HL-60/S4 treated with retinoic acid at 250 ng/mL for 4 days and 3 days (cell line): ENCODE results near the gene ARHGEF7.

Source experiments
- in situ Hi-C: fragments of 300-500 bp; cut with MboI; formaldehyde crosslinking; loops from 2 replicates; pipeline ENCODE4 v1.7.0; 2022; ENCODE audit warnings: low sequenced_read_pairs

ARHGEF7 gene

GRCh38 chr13:111216166-111216960 is 101.3 kb downstream of the ARHGEF7 start:
- in situ Hi-C loops, result no loop called here

GRCh38 chr13:111217641-111218040 is 102.5 kb downstream of the ARHGEF7 start:
- in situ Hi-C loops, result no loop called here

GRCh38 chr13:111219280-111219679 is 104.2 kb downstream of the ARHGEF7 start:
- in situ Hi-C loops, result no loop called here

- in situ Hi-C loops, result no loop called here
Measured at GRCh38 chr13:111219950-111220349, 104.8 kb downstream of the ARHGEF7 start.

GRCh38 chr13:111225166-111225565 is 110.1 kb downstream of the ARHGEF7 start:
- in situ Hi-C loops, result no loop called here

GRCh38 chr13:111225810-111226546 is 110.9 kb downstream of the ARHGEF7 start:
- in situ Hi-C loops, result no loop called here

- in situ Hi-C loops, result no loop called here
Measured at GRCh38 chr13:111227405-111227804, 112.3 kb downstream of the ARHGEF7 start.

- in situ Hi-C loops, result no loop called here
Measured at GRCh38 chr13:111228262-111229144, 113.4 kb downstream of the ARHGEF7 start.

GRCh38 chr13:111230385-111230930 is 115.3 kb downstream of the ARHGEF7 start:
- in situ Hi-C loops, result no loop called here

GRCh38 chr13:111232191-111232590 is 117.1 kb downstream of the ARHGEF7 start:
- in situ Hi-C loops, result no loop called here

GRCh38 chr13:111233080-111233479 is 118.0 kb downstream of the ARHGEF7 start:
- in situ Hi-C loops, result no loop called here

- in situ Hi-C loops, result no loop called here
Measured at GRCh38 chr13:111239764-111240670, 124.9 kb downstream of the ARHGEF7 start.

GRCh38 chr13:111241006-111241755 is 126.1 kb downstream of the ARHGEF7 start:
- in situ Hi-C loops, result no loop called here

- in situ Hi-C loops, result no loop called here
Measured at GRCh38 chr13:111241862-111242261, 126.8 kb downstream of the ARHGEF7 start.

GRCh38 chr13:111242585-111242984 is 127.5 kb downstream of the ARHGEF7 start:
- in situ Hi-C loops, result no loop called here

GRCh38 chr13:111243981-111244380 is 128.9 kb downstream of the ARHGEF7 start:
- in situ Hi-C loops, result no loop called here

- in situ Hi-C loops, result no loop called here
Measured at GRCh38 chr13:111245576-111246384, 130.7 kb downstream of the ARHGEF7 start.

GRCh38 chr13:111247552-111247951 is 132.4 kb downstream of the ARHGEF7 start:
- in situ Hi-C loops, result no loop called here
